Measurements from ENCODE around the gene COX19.

The COX19 gene

DNA sequence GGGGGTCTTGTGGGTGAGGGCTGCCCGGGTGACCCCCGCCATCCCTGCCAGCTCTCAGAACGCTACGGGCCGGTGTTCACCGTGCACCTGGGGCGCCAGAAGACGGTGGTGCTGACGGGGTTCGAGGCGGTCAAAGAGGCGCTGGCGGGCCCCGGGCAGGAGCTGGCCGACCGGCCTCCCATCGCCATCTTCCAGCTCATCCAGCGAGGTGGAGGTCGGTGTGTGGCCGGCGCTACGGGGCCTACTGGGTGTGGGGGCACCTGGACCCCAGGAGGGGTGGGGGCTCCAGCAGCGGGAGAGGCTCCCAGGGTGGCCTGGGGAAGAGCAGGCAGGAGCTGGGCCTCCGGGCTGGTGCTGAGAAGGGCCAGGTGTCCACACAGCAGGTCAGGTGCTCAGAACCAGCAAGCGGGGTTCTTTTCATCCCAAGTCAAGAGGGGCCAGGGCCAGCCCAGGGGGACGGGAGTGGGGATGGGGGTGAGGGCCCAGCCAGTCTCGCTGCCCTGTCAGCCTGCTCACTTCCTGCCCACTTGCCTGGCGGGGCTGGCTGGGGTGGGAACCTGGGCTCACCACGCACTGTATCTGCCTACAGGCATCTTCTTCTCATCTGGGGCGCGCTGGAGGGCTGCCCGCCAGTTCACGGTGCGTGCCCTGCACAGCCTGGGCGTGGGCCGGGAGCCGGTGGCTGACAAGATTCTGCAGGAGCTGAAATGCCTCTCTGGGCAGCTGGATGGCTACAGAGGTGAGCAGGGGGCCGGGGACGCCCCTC lies 9.2 kb upstream of the COX19 start:
- TF ChIP-seq, protein P1, sequence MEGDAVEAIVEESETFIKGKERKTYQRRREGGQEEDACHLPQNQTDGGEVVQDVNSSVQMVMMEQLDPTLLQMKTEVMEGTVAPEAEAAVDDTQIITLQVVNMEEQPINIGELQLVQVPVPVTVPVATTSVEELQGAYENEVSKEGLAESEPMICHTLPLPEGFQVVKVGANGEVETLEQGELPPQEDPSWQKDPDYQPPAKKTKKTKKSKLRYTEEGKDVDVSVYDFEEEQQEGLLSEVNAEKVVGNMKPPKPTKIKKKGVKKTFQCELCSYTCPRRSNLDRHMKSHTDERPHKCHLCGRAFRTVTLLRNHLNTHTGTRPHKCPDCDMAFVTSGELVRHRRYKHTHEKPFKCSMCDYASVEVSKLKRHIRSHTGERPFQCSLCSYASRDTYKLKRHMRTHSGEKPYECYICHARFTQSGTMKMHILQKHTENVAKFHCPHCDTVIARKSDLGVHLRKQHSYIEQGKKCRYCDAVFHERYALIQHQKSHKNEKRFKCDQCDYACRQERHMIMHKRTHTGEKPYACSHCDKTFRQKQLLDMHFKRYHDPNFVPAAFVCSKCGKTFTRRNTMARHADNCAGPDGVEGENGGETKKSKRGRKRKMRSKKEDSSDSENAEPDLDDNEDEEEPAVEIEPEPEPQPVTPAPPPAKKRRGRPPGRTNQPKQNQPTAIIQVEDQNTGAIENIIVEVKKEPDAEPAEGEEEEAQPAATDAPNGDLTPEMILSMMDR (IDR thresholded peaks at IDR 0.05; ENCODE audit: low read depth, low read length, missing control alignments): no peak
- DNase-seq (ENCODE audit: extremely low read depth, low read depth): no peak
- no peak overlapping the region for H3K4me3 ChIP-seq (replicated peaks; ENCODE audit: low read depth, low read length)

DNA sequence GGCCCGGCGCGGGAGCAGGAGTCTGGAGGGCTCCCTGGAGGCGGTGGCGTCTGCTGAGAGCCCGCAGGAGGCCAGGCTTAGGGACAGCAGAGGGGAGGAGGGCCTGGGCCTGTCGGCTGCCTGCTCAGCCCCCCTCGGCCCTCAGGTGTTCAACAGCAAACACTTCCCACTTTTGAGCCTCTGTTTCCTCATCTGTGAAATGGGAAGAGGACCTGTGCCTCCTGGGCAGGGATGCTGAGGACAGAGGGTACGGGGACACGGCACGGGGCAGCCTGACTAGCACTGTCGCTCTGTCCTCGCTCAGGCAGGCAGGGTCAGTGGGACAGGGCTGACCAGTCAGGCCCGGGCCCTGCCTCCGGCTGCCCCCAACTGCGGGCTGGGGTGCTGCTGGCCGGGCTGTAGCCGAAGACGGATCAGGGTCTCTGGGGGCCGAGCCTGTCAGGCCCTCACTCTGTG lies 8.3 kb upstream of the COX19 start:
- DNase-seq (ENCODE audit: extremely low read depth, low read depth): no peak
- no peak overlapping the region for H3K4me3 ChIP-seq (replicated peaks; ENCODE audit: low read depth, low read length)
- TF ChIP-seq, protein P1 (IDR thresholded peaks at IDR 0.05; ENCODE audit: low read depth, low read length, missing control alignments): no peak

DNA sequence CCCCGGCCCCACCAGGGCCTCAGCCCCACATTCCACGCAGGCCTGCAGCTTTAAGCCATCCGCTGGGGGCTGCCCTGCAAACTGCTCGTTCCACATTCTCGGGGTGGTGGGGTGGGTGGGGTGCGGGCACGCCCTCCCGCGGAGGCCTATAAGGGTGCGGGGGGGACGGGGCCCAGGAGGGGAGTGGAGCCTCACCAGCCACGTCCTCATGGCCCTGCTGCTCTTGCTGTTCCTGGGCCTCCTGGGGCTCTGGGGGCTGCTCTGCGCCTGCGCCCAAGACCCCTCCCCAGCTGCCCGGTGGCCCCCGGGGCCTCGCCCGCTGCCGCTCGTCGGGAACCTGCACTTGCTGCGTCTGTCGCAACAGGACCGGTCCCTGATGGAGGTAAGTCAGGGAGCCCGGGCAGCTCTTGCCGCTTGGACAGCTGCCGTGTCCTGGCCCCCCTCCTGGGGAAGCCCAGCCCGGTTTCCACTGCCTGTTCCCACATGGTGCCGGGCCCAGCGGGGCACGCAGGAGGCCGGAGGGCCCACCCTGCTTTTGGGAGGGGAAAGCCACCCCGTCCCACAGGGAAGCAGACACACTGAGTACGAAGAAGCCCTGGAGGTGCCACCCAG lies 7.8 kb upstream of the COX19 start, which contains the start of gene CYP2W1:
Gene CYP2W1 (plus strand): TSS at position 178 of the 612 bp plus-strand sequence. CDS start 31 bp downstream, at position 209.
- no peak within 1 kb of the TSS for H3K4me3 ChIP-seq (replicated peaks; ENCODE audit: low read depth, low read length)
- no peak for DNase-seq (ENCODE audit: extremely low read depth, low read depth)
- TF ChIP-seq, protein P1 (IDR thresholded peaks at IDR 0.05; ENCODE audit: low read depth, low read length, missing control alignments): no peak

DNA sequence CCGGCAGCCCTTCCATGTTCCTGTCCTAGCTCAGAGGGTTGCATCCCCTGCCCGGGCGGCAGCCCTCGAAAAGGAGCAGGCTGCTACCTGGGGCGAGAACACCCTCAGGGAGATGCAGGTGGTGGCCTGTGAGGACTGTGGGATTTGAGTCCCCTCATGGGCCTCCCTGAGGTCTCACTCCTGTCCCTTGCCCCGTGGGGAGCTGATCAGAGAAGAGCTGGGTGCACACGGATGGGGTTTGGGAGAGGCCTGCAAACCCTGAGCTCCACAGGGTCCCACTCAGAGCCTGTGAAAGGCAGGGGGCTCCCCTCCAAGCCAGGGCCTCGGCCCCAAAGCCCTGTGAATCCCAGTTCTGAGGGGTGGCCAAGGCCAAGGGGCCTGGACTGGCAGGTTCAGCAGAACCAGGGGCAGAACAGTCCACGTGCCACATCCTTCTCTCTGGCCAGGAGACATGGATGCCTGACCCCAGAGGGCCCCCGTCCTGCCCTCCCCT lies 7.2 kb upstream of the COX19 start:
- DNase-seq (ENCODE audit: extremely low read depth, low read depth): no peak
- no peak overlapping the region for H3K4me3 ChIP-seq (replicated peaks; ENCODE audit: low read depth, low read length)
- TF ChIP-seq, protein P1 (IDR thresholded peaks at IDR 0.05; ENCODE audit: low read depth, low read length, missing control alignments): no peak

DNA sequence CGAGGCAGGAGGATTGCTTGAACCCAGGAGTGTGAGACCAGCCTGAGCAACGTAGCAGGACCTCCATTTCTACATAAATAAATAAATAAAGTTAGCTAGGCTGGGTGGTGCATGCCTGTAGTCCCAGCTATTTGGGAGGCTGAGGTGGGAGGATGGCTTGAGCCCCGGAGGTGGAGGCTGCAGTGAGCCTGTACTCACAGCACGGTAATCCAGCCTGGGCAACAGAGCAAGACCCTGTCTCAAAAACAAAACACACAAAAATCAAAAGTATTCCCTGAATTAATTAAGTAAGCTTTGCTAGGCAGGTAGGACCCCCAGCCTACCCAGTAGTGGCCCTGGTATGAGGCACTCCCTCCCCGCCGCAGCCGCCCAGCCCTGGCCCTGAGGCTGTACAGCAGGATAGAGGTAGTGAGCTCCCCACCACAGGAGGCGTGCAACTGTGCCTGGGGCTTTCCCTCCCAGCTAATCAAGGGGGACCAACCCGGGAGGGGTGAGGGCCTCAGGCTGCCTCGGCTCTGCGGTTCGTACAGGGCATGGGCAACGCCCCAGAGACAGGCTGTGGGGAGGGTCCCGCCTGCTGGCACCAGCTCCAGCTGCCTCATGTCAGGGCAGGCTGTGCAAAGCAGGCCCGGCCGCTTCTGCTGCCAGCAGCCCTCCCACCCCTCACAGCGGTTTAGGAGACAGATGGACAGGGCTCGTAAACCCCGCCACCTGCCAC lies 6.6 kb upstream of the COX19 start:
- no peak for DNase-seq (ENCODE audit: extremely low read depth, low read depth)
- TF ChIP-seq, protein P1 (IDR thresholded peaks at IDR 0.05; ENCODE audit: low read depth, low read length, missing control alignments): no peak
- H3K4me3 ChIP-seq (replicated peaks; ENCODE audit: low read depth, low read length): no peak overlapping the region

DNA sequence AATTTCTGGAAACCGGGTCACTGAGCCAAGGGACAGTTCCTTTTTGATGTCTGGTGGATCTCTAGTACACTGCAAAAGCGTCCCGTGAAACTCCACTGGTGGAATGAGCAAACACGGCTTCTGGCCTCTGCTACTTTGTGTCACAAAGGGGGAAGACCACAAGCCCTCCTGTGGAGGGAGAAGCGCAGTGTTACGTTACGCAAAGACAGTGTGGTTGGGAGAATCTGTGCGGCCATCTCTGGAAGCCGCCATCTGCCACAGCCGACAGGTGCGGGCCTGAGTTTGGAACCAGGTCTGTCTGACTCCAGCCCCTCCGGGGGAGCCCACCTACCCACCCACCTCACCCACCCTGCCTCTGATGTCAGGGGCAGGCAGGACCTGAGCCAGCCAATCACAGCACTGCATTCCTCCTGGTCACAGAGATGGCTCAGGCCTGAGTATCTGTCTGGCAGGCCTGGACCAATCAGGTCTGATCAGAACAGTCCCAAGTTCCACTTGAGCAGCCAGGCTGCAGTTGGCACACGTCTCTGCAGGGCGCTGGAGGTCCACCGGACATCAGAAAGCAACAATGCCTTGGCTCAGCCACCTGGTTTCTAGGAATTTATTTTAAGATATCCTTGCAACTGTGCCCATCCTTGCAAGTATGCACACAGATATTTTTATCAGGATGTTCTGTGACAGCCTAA lies 4.7 kb upstream of the COX19 start:
- DNase-seq (ENCODE audit: extremely low read depth, low read depth): no peak
- H3K4me3 ChIP-seq (replicated peaks; ENCODE audit: low read depth, low read length): no peak overlapping the region
- TF ChIP-seq, protein P1 (IDR thresholded peaks at IDR 0.05; ENCODE audit: low read depth, low read length, missing control alignments): no peak

Data from HFF-Myc (cell line).